DMS 273 (cell line): ENCODE measurements around the gene HDDC2.

Experiments
- DNase-seq: peaks from one replicate; lab custom pipeline; 2025; ENCODE audit not compliant: unreplicated experiment; lab: John Stamatoyannopoulos, UW

Gene HDDC2

DNA sequence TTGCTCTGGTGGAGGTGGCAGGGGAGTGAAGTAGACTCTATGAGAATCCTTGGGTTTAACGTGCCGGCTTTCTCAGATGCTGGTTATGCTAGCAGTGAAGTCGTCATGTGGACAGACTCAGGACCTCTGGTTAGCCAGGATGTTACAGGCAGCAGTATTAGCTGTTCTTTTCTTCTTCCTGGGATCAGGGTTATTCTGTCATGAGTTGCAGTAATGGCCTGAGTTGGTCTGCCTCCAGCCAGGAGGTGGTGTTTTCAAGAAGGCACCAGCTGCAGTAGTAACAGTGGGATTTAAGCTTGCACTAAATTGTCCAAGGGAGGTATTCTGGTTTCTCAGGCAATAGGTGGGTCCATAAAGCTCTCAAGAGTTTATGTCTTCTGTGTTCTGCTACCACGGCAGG is 56.7 kb downstream of the HDDC2 start:
- no peak for DNase-seq

GRCh38 chr6:125237764-125238163 is 64.0 kb downstream of the HDDC2 start:
- DNase-seq: no peak

DNA sequence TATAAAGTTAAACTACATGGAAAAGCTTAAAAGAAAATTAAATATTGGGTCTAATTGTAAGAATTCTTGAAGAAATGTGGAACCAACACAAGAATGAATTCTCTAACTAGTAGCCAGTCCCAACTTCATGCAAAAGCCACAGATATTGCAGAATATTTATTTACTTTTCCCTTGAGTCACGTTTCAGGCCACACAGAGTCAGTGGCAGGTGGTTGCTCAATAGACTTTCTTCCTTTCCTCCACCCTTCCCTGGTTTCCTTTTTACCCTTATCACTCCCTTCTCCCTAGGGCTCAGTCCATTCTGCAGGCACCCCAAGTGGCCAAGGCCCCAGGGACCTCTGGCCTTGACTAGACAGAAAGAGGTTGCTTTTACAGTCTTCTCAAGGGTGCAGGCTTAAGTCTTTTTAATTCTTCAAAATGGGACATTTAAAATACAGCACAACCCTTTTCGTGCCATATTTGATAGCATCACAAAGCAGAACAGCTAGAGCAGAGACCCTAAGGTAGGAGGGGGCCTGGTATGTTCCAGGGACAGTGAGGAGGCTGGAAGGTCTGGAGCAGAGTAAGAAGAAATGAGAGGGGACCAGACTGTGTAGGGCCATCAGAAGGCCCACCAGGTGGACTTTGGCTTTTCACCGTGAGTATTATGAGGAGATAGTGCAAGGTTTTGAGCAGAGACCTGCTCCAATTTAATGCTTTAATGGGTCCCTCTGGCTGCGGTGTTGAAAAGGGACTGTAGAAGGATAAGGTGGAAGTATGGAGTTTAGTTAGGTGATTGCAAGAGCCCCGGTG is 65.0 kb downstream of the HDDC2 start:
- no peak for DNase-seq

DNA sequence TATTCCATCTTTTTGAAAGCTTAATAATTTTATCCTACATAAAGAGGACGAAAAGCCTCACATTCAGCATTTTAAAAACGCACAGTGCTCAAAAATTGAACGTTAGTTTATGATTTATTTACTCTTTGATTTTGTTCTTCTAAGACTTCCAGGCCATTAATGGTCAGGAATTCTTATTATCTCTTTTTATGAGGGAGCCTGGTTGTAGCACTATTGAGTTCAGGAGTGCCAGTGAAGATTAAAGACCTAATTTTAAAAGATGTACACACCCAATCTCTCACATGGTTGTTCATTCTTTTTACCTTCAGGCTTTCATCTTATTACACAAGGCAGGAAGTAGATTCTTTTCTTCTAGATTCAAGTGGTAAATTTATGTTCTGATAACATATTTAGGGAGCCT is 68.6 kb downstream of the HDDC2 start:
- DNase-seq: no peak

GRCh38 chr6:125232466-125232865 is 69.3 kb downstream of the HDDC2 start:
- no peak for DNase-seq

DNA sequence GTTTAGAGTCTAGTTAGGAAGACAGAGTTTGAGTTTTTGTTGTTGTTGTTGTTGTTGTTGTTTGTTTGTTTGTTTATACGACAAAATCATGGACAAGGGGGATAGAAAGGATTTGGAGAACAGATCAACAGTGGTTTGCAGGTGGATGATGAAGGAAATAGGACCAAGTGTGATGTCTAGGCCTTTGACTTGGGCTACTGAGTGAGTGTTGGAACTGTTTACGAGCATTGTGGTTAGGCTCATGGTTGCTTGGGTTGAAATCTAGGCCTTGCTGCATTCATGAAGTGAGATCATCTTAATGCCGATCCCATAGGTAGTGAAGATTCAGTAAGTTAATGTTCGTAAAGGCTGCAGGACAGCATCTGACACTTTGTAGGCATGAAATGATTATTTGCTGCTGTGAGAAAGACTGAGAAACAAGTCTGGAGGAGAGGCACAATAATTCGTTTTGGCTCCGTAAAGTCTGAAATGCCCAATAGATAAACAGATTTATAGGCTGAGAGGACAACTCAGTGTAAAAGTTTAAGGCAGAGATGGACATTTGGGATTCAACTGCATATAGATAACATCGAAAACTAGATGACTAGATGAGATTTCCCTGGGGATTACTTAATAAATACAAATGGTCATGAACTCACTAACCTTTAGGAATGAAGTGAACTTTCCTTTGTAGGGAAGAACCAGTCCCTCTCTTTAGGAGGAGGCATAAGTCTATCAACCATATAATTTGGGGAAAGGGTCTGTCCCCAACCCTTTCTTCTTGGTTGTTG is 70.0 kb downstream of the HDDC2 start:
- no peak for DNase-seq

GRCh38 chr6:125231133-125231532 is 70.6 kb downstream of the HDDC2 start:
- DNase-seq: no peak

- no peak for DNase-seq
Observed at GRCh38 chr6:125230674-125231073, 71.1 kb downstream of the HDDC2 start.

DNA sequence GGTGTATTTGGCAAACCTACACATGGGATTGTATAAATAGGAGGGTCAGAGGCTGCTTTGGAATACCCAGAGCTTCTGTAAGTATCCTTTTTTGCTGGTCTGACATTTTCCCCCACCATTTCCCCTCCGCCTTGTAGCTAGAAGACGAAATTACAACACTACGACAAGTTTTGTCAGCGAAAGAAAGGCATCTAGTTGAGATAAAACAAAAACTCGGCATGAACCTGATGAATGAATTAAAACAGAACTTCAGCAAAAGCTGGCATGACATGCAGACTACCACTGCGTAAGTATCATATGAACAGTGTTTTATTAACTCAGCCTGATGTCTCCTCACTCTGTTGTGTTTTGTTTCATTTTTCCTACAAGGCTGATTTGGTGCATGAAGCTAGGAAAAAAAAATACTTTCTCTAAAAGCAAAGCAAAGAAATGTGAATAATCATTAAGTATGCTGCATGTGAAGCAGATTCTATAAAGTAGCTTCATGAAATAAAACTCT is 72.7 kb downstream of the HDDC2 start:
- DNase-seq: no peak

DNA sequence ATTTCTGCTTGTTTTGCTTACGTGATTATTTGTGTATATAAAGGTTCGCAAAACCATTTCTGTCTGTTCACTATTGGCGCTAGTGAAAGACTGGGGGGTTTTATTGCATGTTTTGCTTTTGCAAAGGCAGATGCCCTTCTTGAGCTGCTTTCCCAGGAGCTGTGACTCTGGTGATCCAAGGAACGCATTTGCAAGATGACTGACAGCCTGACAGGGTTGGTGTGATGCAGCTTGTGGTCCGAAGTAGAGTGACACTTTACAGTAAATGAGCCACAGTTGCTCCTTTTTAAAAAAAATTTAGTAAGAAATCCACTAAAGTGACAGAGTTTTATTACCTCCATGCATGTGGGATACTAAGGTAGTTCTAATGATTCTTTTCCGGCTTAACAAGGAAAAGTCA is 74.5 kb downstream of the HDDC2 start:
- no peak for DNase-seq
